K562 (cell line): ENCODE results near the gene VPS4A. TPM values are rescaled to one million over a fixed set of nuclear protein-coding genes. Genes with fewer than 3 reads are reported as not detected.

Experiments used
- ATAC-seq: fragments of 200-7000 bp; cut with Tn5 transposase; 3 replicates; pipeline ENCODE4 v1.9.1; 2020; ENCODE audit warnings: moderate library complexity
- BruUV-seq: library from RNA; stranded (reverse); fragments of 400-500 nt; replicated peaks from 2 replicates; lab custom pipeline; 2021; lab: Mats Ljungman, UMichigan
- CTCF ChIA-PET: fragments of 300-600 bp; formaldehyde crosslinking; extraction: SDS; loops from one replicate; lab custom pipeline; 2021; ENCODE audit warnings: low intra/inter-chr PET ratio; lab: Yijun Ruan, JAX
- POLR2A ChIA-PET: fragments of 300-600, 350-650 bp; sonication (Branson Sonifier 250); formaldehyde crosslinking; extraction: SDS; loops from one replicate; lab custom pipeline; 2021; ENCODE audit warnings: antibody characterized with exemption, inconsistent platforms; lab: Yijun Ruan, JAX
- DNase-seq, 4 experiments: peaks; one replicate each; pipeline versions ENCODE4 v3.0.0 to v3.0.0-alpha.2; 2011 to 2018; ENCODE audit warnings: low spot score in 3 of 4, mixed read lengths in 3 of 4; ENCODE audit errors: extremely low read depth in 1 of 4
- FAIRE-seq: peaks from 2 replicates; lab custom pipeline; 2011; peaks lifted over from hg19 to GRCh38; lab: Jason Lieb, UNC
- H2AFZ ChIP-seq: 2 replicates; pipeline ENCODE4 v1.6.0; 2011; ENCODE audit warnings: low read depth, low read length, control low read depth, inconsistent platforms
- H3K27ac ChIP-seq: fragments of 200-600 bp; 3 replicates; pipeline ENCODE4 v1.8.0; 2011; ENCODE audit warnings: low read depth, mild to moderate bottlenecking, control low read depth, inconsistent platforms, low read length, moderate library complexity, mixed read lengths; ENCODE audit errors: extremely low read depth
- H3K27me3 ChIP-seq, 2 experiments: fragments of 300-600 bp in 1 of 2; 2 replicates in 1 of 2; 3 replicates in 1 of 2; pipeline versions ENCODE4 v1.6.0 to v1.8.0; 2011; ENCODE audit warnings: inconsistent platforms in 2 of 2, low read length in 2 of 2, mild to moderate bottlenecking in 1 of 2, mixed read lengths in 1 of 2, moderate library complexity in 1 of 2; ENCODE audit not compliant: control insufficient read depth in 2 of 2, insufficient read depth in 2 of 2
- H3K36me3 ChIP-seq: fragments of 300-600 bp; 3 replicates; pipeline ENCODE4 v1.8.0; 2011; ENCODE audit warnings: mild to moderate bottlenecking, low read length, inconsistent platforms; ENCODE audit not compliant: control insufficient read depth, insufficient read depth
- H3K4me1 ChIP-seq, 2 experiments: fragments of 200-600 bp in 1 of 2; replicated peaks in 1 of 2; 2 replicates in 1 of 2; 3 replicates in 1 of 2; pipeline versions ENCODE4 v1.5.1 to v1.8.0; 2011; ENCODE audit warnings: inconsistent platforms in 2 of 2, low read length in 2 of 2, mild to moderate bottlenecking in 1 of 2, mixed read lengths in 1 of 2, moderate library complexity in 1 of 2; ENCODE audit not compliant: control insufficient read depth in 2 of 2, insufficient read depth in 2 of 2
- H3K4me2 ChIP-seq: 2 replicates; pipeline ENCODE4 v1.6.1; 2011; ENCODE audit warnings: low read length, control low read depth, inconsistent platforms, mixed read lengths; ENCODE audit not compliant: insufficient read depth
- H3K4me3 ChIP-seq: fragments of 200-600 bp; sonication (generic), shearing (Covaris generic); 2 replicates; pipeline ENCODE4 v1.5.1; 2016; ENCODE audit warnings: control low read depth, inconsistent platforms
- H3K79me2 ChIP-seq: fragments of 200-600 bp; 3 replicates; pipeline ENCODE4 v1.8.0; 2011; ENCODE audit warnings: low read length, inconsistent platforms; ENCODE audit not compliant: control insufficient read depth, insufficient read depth
- H3K9ac ChIP-seq, 2 experiments: 2 replicates each; pipeline versions ENCODE4 v1.6.0 to v1.6.1; 2011; ENCODE audit warnings: low read depth in 2 of 2, low read length in 2 of 2, control low read depth in 1 of 2, inconsistent platforms in 1 of 2, mild to moderate bottlenecking in 1 of 2, mixed read lengths in 1 of 2; ENCODE audit not compliant: insufficient read depth in 1 of 2
- H3K9me1 ChIP-seq: one replicate; pipeline ENCODE4 v1.6.0; 2011; ENCODE audit warnings: inconsistent platforms, mild to moderate bottlenecking, low read length, moderate library complexity; ENCODE audit not compliant: control insufficient read depth, insufficient read depth
- H3K9me3 ChIP-seq: replicated peaks from 2 replicates; pipeline ENCODE4 v1.5.1; 2011; ENCODE audit warnings: low read depth, low read length, inconsistent platforms; ENCODE audit not compliant: control insufficient read depth, insufficient read depth
- H4K20me1 ChIP-seq: replicated peaks from 2 replicates; pipeline ENCODE4 v1.6.1; 2011; ENCODE audit warnings: low read length, inconsistent platforms, mixed read lengths; ENCODE audit not compliant: control insufficient read depth, insufficient read depth
- CTCFL ChIP-seq: IDR thresholded peaks from 2 replicates; pipeline ENCODE4 v1.6.1; 2011; ENCODE audit warnings: borderline replicate concordance, low read depth, mild to moderate bottlenecking, moderate library complexity, low read length; ENCODE audit not compliant: insufficient read depth, poor library complexity, severe bottlenecking
- HNRNPH1 ChIP-seq: fragments of 200-400 bp; formaldehyde crosslinking; optimal IDR thresholded peaks from 2 replicates; pipeline ENCODE3; 2017; ENCODE audit warnings: low read depth, mild to moderate bottlenecking, low read length, moderate library complexity
- RAD21 ChIP-seq, 2 experiments: fragments of 250-450 bp in 1 of 2; fragments of 450-650 bp in 1 of 2; sonication (Bioruptor Pico) in 1 of 2; formaldehyde crosslinking in 1 of 2; IDR thresholded peaks in 1 of 2; conservative IDR thresholded peaks in 1 of 2; 2 replicates each; pipeline versions ENCODE4 v1.4.0 to v1.8.0; 2020 to 2022; ENCODE audit warnings: mild to moderate bottlenecking in 2 of 2, moderate library complexity in 1 of 2
- RBM15 ChIP-seq: fragments of 200-400 bp; formaldehyde crosslinking; IDR thresholded peaks from 2 replicates; pipeline ENCODE4 v1.6.1; 2018; ENCODE audit warnings: mild to moderate bottlenecking, low read length, moderate library complexity; ENCODE audit not compliant: insufficient read depth
- SMAD3 ChIP-seq: fragments of 450-650 bp; formaldehyde crosslinking; conservative IDR thresholded peaks from 2 replicates; pipeline ENCODE4 v1.4.0; 2020; ENCODE audit warnings: mild to moderate bottlenecking
- SPI1 ChIP-seq: IDR thresholded peaks from 2 replicates; pipeline ENCODE4 v1.6.1; 2011; ENCODE audit warnings: low read depth, low read length, control low read depth, borderline replicate concordance
- ZNF165 ChIP-seq: fragments of 250-450 bp; sonication (Bioruptor Pico); IDR thresholded peaks from 2 replicates; pipeline ENCODE4 v1.4.0; 2020; ENCODE audit warnings: borderline replicate concordance
- ZNF76 ChIP-seq: fragments of 250-450 bp; sonication (Bioruptor Pico); IDR thresholded peaks from 2 replicates; pipeline ENCODE4 v1.4.0; 2020; ENCODE audit warnings: mild to moderate bottlenecking, moderate library complexity, borderline replicate concordance
- WGBS: fragments of 100-300 bp; shearing (Covaris generic); methylation state at CpG from one replicate; pipeline ENCODE4 v1.1.6; 2016; ENCODE audit warnings: low coverage, mixed read lengths; ENCODE audit not compliant: insufficient coverage; ENCODE audit errors: missing lambda C conversion rate; 5-methylcytosine and 5-hydroxymethylcytosine counted together
- in situ Hi-C: fragments of 300-500 bp; cut with MboI; formaldehyde crosslinking; loops from 4 replicates; pipeline ENCODE4 v1.15.0; 2018; ENCODE audit warnings: inconsistent platforms, mixed read lengths
- intact Hi-C: fragments of 100-400 bp; cut with micrococcal nuclease; formaldehyde crosslinking; loops from 2 replicates; pipeline ENCODE4 v1.14.2; 2022
- polyA plus RNA-seq, 8 experiments: library from polyadenylated mRNA; depleted of rRNA in 4 of 8; stranded (reverse) in 5 of 8; unstranded in 3 of 8; fragments of >200 nt; fragmentation: Nextera tagmentation in 2 of 8; fragmentation: Illumina TruSeq in 1 of 8; extraction: Ambion mirVana in 2 of 8; extraction: Trizol in 1 of 8; gene quantifications; 2 replicates each; pipeline versions ENCODE4 v1.2.1 to v1.2.3, GENCODE V29; 2011 to 2014; ENCODE audit warnings: inconsistent platforms in 1 of 8, missing spikeins in 1 of 8
- total RNA-seq, 7 experiments: library from RNA; depleted of rRNA in 6 of 7; stranded (reverse); fragments of >200 nt in 6 of 7; fragmentation: Illumina TruSeq in 2 of 7; extraction: Trizol in 2 of 7; gene quantifications; 2 replicates each; pipeline versions ENCODE4 v1.2.1 to v1.2.3, GENCODE V29; 2011 to 2021; ENCODE audit warnings: low replicate concordance in 1 of 7

The VPS4A gene
- total and polyA plus RNA-seq, 9 of the 15 experiments (the other 6 are each of a cell fraction or from before 2014, with no cell fraction given): 7.6 to 45.4 (median 29.9) TPM

- no peak for TF ChIP-seq CTCFL
- no peak for TF ChIP-seq HNRNPH1
- TF ChIP-seq ZNF165 (CRISPR knock-in tag): no peak
- TF ChIP-seq RBM15: no peak
- no peak for TF ChIP-seq SMAD3 (CRISPR knock-in tag)
These were observed 40.3 kb upstream of the VPS4A start (continued) for GRCh38 chr16:69270831-69271230.

DNA sequence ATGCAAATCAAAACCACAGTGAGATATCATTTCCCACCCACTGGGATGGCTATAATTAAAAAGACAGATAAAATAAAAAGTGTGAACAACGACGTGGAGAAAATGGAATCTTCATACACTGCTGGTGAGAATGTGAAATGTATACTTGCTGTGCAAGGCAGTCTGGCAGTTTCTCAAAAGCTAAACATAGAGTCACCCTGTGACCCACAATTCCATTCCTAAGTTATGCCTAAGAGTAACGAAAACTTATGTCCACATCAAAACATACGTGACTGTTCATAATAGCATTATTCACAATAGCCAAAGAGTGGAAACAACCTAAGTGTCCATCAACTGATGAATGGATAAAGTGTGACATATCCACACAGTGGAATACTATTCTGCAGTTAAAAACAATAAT lies 38.1 kb upstream of the VPS4A start:
- Histone ChIP-seq H3K4me1 (peaks cover 0 to under 1% of the 10 kb centered on the region in 2 experiments; a peak in 3 of 5 replicates), H3K4me2 (no peak overlapping the region), H3K36me3 (peaks cover 6% of the 10 kb centered on the region; the same call in 2 of the 3 replicates), H3K27me3 (no peaks in the 10 kb centered on the region), H3K27ac (no peak overlapping the region), H3K9ac (no peak overlapping the region), H3K9me1 (no peaks in the 10 kb centered on the region), H2AFZ (no peak overlapping the region)
- intact Hi-C loops: no loop called here
- ATAC-seq: no peak
- CTCF ChIA-PET: no interaction called here
- no peak for DNase-seq
- no TSS peak for BruUV-seq
- POLR2A ChIA-PET: no interaction called here
- TF ChIP-seq SPI1 (no peak), ZNF76 (CRISPR knock-in tag) (no peak), RAD21 (CRISPR knock-in tag; conservative IDR thresholded peaks at IDR 0.05 in 1 of 2, IDR thresholded peaks at IDR 0.05 in 1 of 2) (no peak)
- TF ChIP-seq, all 486 proteins: peak for 0
- no peaks in the 10 kb centered on the region; the same call in 1 of the 2 replicates for H3K9me3 ChIP-seq
- no peaks in the 10 kb centered on the region for H3K79me2 ChIP-seq
- no peaks in the 10 kb centered on the region for H4K20me1 ChIP-seq
- FAIRE-seq: no peak
- in situ Hi-C loops: no loop called here
- WGBS: 54% methylated on average over 4 of the region's 4 CpGs
- H3K4me3 ChIP-seq: no peak overlapping the region
